Central memory CD8-positive, alpha-beta T cell (primary cell): ENCODE results near the gene BTNL9.
"Not testable (repeated sequence)": the region's sequence is repeated elsewhere in the genome, so short reads cannot be mapped to it uniquely, and the experiment has no call there.

ENCODE experiments used
- ATAC-seq: fragments of 150-1000 bp; cut with Tn5 transposase; replicated peaks from 2 replicates; pipeline ENCODE4 v1.10.0; 2022; ENCODE audit warnings: mild to moderate bottlenecking, moderate FRiP score, moderate number of reproducible peaks; ENCODE audit not compliant: poor library complexity, severe bottlenecking; ENCODE audit errors: extremely low read depth
- DNase-seq, 2 donors: peaks; one replicate each; pipeline ENCODE4 v3.0.0; 2021; ENCODE audit warnings: low spot score in 2 of 2
- H3K27ac Mint-ChIP-seq: one replicate; pipeline ENCODE4 v1.8.0; 2022; ENCODE audit warnings: low read depth, mild to moderate bottlenecking, moderate library complexity, mixed read lengths
- H3K27me3 Mint-ChIP-seq: one replicate; pipeline ENCODE4 v1.8.0; 2022; ENCODE audit warnings: mixed read lengths
- H3K36me3 Mint-ChIP-seq: one replicate; pipeline ENCODE4 v1.8.0; 2022; ENCODE audit warnings: mild to moderate bottlenecking, moderate library complexity, mixed read lengths; ENCODE audit not compliant: insufficient read depth
- H3K4me1 Mint-ChIP-seq: one replicate; pipeline ENCODE4 v1.8.0; 2022; ENCODE audit warnings: mixed read lengths
- H3K4me3 Mint-ChIP-seq: one replicate; pipeline ENCODE4 v1.8.0; 2022; ENCODE audit warnings: mild to moderate bottlenecking, moderate library complexity, mixed read lengths
- H3K9me3 Mint-ChIP-seq: one replicate; pipeline ENCODE4 v1.8.0; 2022; ENCODE audit warnings: mixed read lengths

The BTNL9 gene

GRCh38 chr5:181100121-181100875 lies 60.2 kb downstream of the BTNL9 start:
- no peak overlapping the region for H3K4me3 Mint-ChIP-seq
- no peak overlapping the region for H3K27ac Mint-ChIP-seq
- H3K27me3 Mint-ChIP-seq: peaks cover 34% of the 10 kb centered on the region
- H3K36me3 Mint-ChIP-seq: peaks cover 12% of the 10 kb centered on the region
- peaks cover 5% of the 10 kb centered on the region for H3K9me3 Mint-ChIP-seq
- H3K4me1 Mint-ChIP-seq: peaks cover 6% of the 10 kb centered on the region
- no peak for ATAC-seq
- no peak for DNase-seq

GRCh38 chr5:181101030-181101641 lies 61.1 kb downstream of the BTNL9 start:
- H3K36me3 Mint-ChIP-seq: peaks cover 12% of the 10 kb centered on the region
- not testable (repeated sequence) for ATAC-seq, H3K4me3 Mint-ChIP-seq, DNase-seq, H3K9me3 Mint-ChIP-seq, H3K4me1 Mint-ChIP-seq, H3K27ac Mint-ChIP-seq
- peaks cover 42% of the 10 kb centered on the region for H3K27me3 Mint-ChIP-seq

- not testable (repeated sequence) for H3K4me3 Mint-ChIP-seq, ATAC-seq, H3K9me3 Mint-ChIP-seq, H3K27ac Mint-ChIP-seq, DNase-seq, H3K4me1 Mint-ChIP-seq
- Mint-ChIP-seq H3K36me3 (peaks cover 12% of the 10 kb centered on the region), H3K27me3 (peaks cover 49% of the 10 kb centered on the region)
Measured at GRCh38 chr5:181101930-181102674, 62.0 kb downstream of the BTNL9 start.

GRCh38 chr5:181104259-181104568 lies 64.1 kb downstream of the BTNL9 start:
- not testable (repeated sequence) for H3K4me1 Mint-ChIP-seq, ATAC-seq, DNase-seq, H3K36me3 Mint-ChIP-seq, H3K9me3 Mint-ChIP-seq
- peak overlapping the region; percentile 68 for H3K4me3 Mint-ChIP-seq
- peak overlapping the region; percentile 8 for H3K27ac Mint-ChIP-seq
- H3K27me3 Mint-ChIP-seq: peaks cover 66% of the 10 kb centered on the region

- not testable (repeated sequence) for H3K4me1 Mint-ChIP-seq, ATAC-seq, H3K9me3 Mint-ChIP-seq, H3K4me3 Mint-ChIP-seq, DNase-seq, H3K36me3 Mint-ChIP-seq
- H3K27me3 Mint-ChIP-seq: peaks cover 66% of the 10 kb centered on the region
- H3K27ac Mint-ChIP-seq: peak overlapping the region; percentile 8
Measured at GRCh38 chr5:181104606-181105390, 64.7 kb downstream of the BTNL9 start.

GRCh38 chr5:181105391-181106025 lies 65.4 kb downstream of the BTNL9 start:
- no peak for DNase-seq
- Mint-ChIP-seq H3K9me3 (peaks cover 5% of the 10 kb centered on the region), H3K27me3 (peaks cover 67% of the 10 kb centered on the region), H3K4me3 (no peak overlapping the region), H3K4me1 (peaks cover 6% of the 10 kb centered on the region), H3K27ac (no peak overlapping the region), H3K36me3 (peaks cover 5% of the 10 kb centered on the region)
- no peak for ATAC-seq

GRCh38 chr5:181107699-181108098 lies 67.6 kb downstream of the BTNL9 start:
- ATAC-seq: no peak
- Mint-ChIP-seq H3K27ac (no peak overlapping the region), H3K36me3 (peaks cover 5% of the 10 kb centered on the region), H3K27me3 (peaks cover 89% of the 10 kb centered on the region), H3K4me1 (peaks cover 6% of the 10 kb centered on the region), H3K4me3 (no peak overlapping the region), H3K9me3 (peaks cover 5% of the 10 kb centered on the region)
- DNase-seq: no peak

GRCh38 chr5:181108578-181109165 lies 68.6 kb downstream of the BTNL9 start:
- peaks cover 5% of the 10 kb centered on the region for H3K9me3 Mint-ChIP-seq
- H3K27me3 Mint-ChIP-seq: peaks cover 92% of the 10 kb centered on the region
- DNase-seq: no peak
- no peak for ATAC-seq
- H3K36me3 Mint-ChIP-seq: peaks cover 3% of the 10 kb centered on the region
- no peak overlapping the region for H3K4me3 Mint-ChIP-seq
- H3K27ac Mint-ChIP-seq: no peak overlapping the region
- H3K4me1 Mint-ChIP-seq: peaks cover 6% of the 10 kb centered on the region

GRCh38 chr5:181109489-181110013 lies 69.5 kb downstream of the BTNL9 start:
- Mint-ChIP-seq H3K36me3 (peaks cover 3% of the 10 kb centered on the region), H3K27me3 (peaks cover 92% of the 10 kb centered on the region), H3K4me3 (no peak overlapping the region), H3K27ac (no peak overlapping the region), H3K9me3 (no peaks in the 10 kb centered on the region), H3K4me1 (no peaks in the 10 kb centered on the region)
- ATAC-seq (no peak), DNase-seq (no peak)

- Mint-ChIP-seq H3K4me3 (no peak overlapping the region), H3K36me3 (peaks cover 4% of the 10 kb centered on the region), H3K27ac (no peak overlapping the region), H3K27me3 (peaks cover 92% of the 10 kb centered on the region), H3K9me3 (no peaks in the 10 kb centered on the region), H3K4me1 (no peaks in the 10 kb centered on the region)
- no peak for ATAC-seq
- no peak for DNase-seq
Measured at GRCh38 chr5:181111010-181111409, 70.9 kb downstream of the BTNL9 start.
